ENCODE results near the gene CD300C.
A peak's percentile ranks its signal among the peaks of the same experiment; 100 is the strongest.

CD300C gene

GRCh38 chr17:74542727-74543383, 3.1 kb downstream of the CD300C start:
- Histone ChIP-seq H3K36me3 (ENCODE audit: control insufficient read depth, insufficient read depth, low read length) (no peaks in the 10 kb centered on the region), H3K9me3 (ENCODE audit: control insufficient read depth, insufficient read depth, low read length) (no peaks in the 10 kb centered on the region), H3K4me1 (ENCODE audit: control insufficient read depth, insufficient read depth, low read length) (no peaks in the 10 kb centered on the region), H3K9ac (ENCODE audit: low read depth, low read length) (no peak overlapping the region), H3K4me3 (ENCODE audit: low read depth, low read length) (no peak overlapping the region), H3K27me3 (ENCODE audit: control insufficient read depth, insufficient read depth, low read length) (no peaks in the 10 kb centered on the region)

GRCh38 chr17:74542166-74542565, 3.7 kb downstream of the CD300C start:
- Histone ChIP-seq H3K9ac (ENCODE audit: low read depth, low read length) (no peak overlapping the region), H3K4me3 (ENCODE audit: low read depth, low read length) (no peak overlapping the region), H3K27me3 (ENCODE audit: control insufficient read depth, insufficient read depth, low read length) (no peaks in the 10 kb centered on the region), H3K4me1 (ENCODE audit: control insufficient read depth, insufficient read depth, low read length) (no peaks in the 10 kb centered on the region), H3K9me3 (ENCODE audit: control insufficient read depth, insufficient read depth, low read length) (no peaks in the 10 kb centered on the region), H3K36me3 (ENCODE audit: control insufficient read depth, insufficient read depth, low read length) (no peaks in the 10 kb centered on the region)

- no peaks in the 10 kb centered on the region for H3K36me3 ChIP-seq (ENCODE audit: control insufficient read depth, insufficient read depth, low read length)
- H3K9ac ChIP-seq (ENCODE audit: low read depth, low read length), result no peak overlapping the region
- H3K9me3 ChIP-seq (ENCODE audit: control insufficient read depth, insufficient read depth, low read length), result no peaks in the 10 kb centered on the region
- no peaks in the 10 kb centered on the region for H3K4me1 ChIP-seq (ENCODE audit: control insufficient read depth, insufficient read depth, low read length)
- H3K27me3 ChIP-seq (ENCODE audit: control insufficient read depth, insufficient read depth, low read length), result no peaks in the 10 kb centered on the region
- H3K4me3 ChIP-seq (ENCODE audit: low read depth, low read length), result no peak overlapping the region
Measured at GRCh38 chr17:74541176-74542111, 4.5 kb downstream of the CD300C start.

- Histone ChIP-seq H3K27me3 (ENCODE audit: control insufficient read depth, insufficient read depth, low read length) (no peaks in the 10 kb centered on the region), H3K36me3 (ENCODE audit: control insufficient read depth, insufficient read depth, low read length) (no peaks in the 10 kb centered on the region), H3K9ac (ENCODE audit: low read depth, low read length) (no peak overlapping the region), H3K9me3 (ENCODE audit: control insufficient read depth, insufficient read depth, low read length) (no peaks in the 10 kb centered on the region), H3K4me3 (ENCODE audit: low read depth, low read length) (no peak overlapping the region), H3K4me1 (ENCODE audit: control insufficient read depth, insufficient read depth, low read length) (no peaks in the 10 kb centered on the region)
Measured at GRCh38 chr17:74539281-74539820, 6.6 kb downstream of the CD300C start.

GRCh38 chr17:74536890-74537289, 9.0 kb downstream of the CD300C start:
- no peak overlapping the region for H3K9ac ChIP-seq (ENCODE audit: low read depth, low read length)
- no peaks in the 10 kb centered on the region for H3K9me3 ChIP-seq (ENCODE audit: control insufficient read depth, insufficient read depth, low read length)
- peaks cover under 1% of the 10 kb centered on the region for H3K4me1 ChIP-seq (ENCODE audit: control insufficient read depth, insufficient read depth, low read length)
- no peak overlapping the region for H3K4me3 ChIP-seq (ENCODE audit: low read depth, low read length)
- H3K36me3 ChIP-seq (ENCODE audit: control insufficient read depth, insufficient read depth, low read length), result no peaks in the 10 kb centered on the region
- no peaks in the 10 kb centered on the region for H3K27me3 ChIP-seq (ENCODE audit: control insufficient read depth, insufficient read depth, low read length)

GRCh38 chr17:74532115-74532514, 13.8 kb downstream of the CD300C start:
- H3K9me3 ChIP-seq (ENCODE audit: control insufficient read depth, insufficient read depth, low read length), result no peaks in the 10 kb centered on the region
- H3K4me3 ChIP-seq (ENCODE audit: low read depth, low read length), result peak overlapping the region; percentile 33
- no peak overlapping the region for H3K9ac ChIP-seq (ENCODE audit: low read depth, low read length)
- no peaks in the 10 kb centered on the region for H3K36me3 ChIP-seq (ENCODE audit: control insufficient read depth, insufficient read depth, low read length)
- H3K4me1 ChIP-seq (ENCODE audit: control insufficient read depth, insufficient read depth, low read length), result peaks cover 4% of the 10 kb centered on the region
- H3K27me3 ChIP-seq (ENCODE audit: control insufficient read depth, insufficient read depth, low read length), result no peaks in the 10 kb centered on the region

GRCh38 chr17:74531231-74531761, 14.6 kb downstream of the CD300C start, which contains the start of gene CD300LB:
TSS of gene CD300LB (minus strand) at chr17:74531475. CDS start at chr17:74531350, 125 bp downstream.
- no peaks in the 10 kb centered on the region for H3K9me3 ChIP-seq (ENCODE audit: control insufficient read depth, insufficient read depth, low read length)
- H3K27me3 ChIP-seq (ENCODE audit: control insufficient read depth, insufficient read depth, low read length), result no peaks in the 10 kb centered on the region
- peak within 1 kb of the TSS; percentile 33 for H3K4me3 ChIP-seq (ENCODE audit: low read depth, low read length)

GRCh38 chr17:74530831-74531150, 15.1 kb downstream of the CD300C start:
- H3K9ac ChIP-seq (ENCODE audit: low read depth, low read length), result no peak overlapping the region
- H3K9me3 ChIP-seq (ENCODE audit: control insufficient read depth, insufficient read depth, low read length), result no peaks in the 10 kb centered on the region
- H3K4me3 ChIP-seq (ENCODE audit: low read depth, low read length), result no peak overlapping the region
- H3K27me3 ChIP-seq (ENCODE audit: control insufficient read depth, insufficient read depth, low read length), result no peaks in the 10 kb centered on the region
- H3K4me1 ChIP-seq (ENCODE audit: control insufficient read depth, insufficient read depth, low read length), result peaks cover 4% of the 10 kb centered on the region
- no peaks in the 10 kb centered on the region for H3K36me3 ChIP-seq (ENCODE audit: control insufficient read depth, insufficient read depth, low read length)

More at GRCh38 chr17:74531231-74531761, 14.6 kb downstream of the CD300C start, which contains the start of gene CD300LB:
- Histone ChIP-seq H3K36me3 (ENCODE audit: control insufficient read depth, insufficient read depth, low read length) (no peaks in the 10 kb centered on the region), H3K4me1 (ENCODE audit: control insufficient read depth, insufficient read depth, low read length) (peaks cover 4% of the 10 kb centered on the region), H3K9ac (ENCODE audit: low read depth, low read length) (no peak within 1 kb of the TSS)

GRCh38 chr17:74529243-74529642, 16.7 kb downstream of the CD300C start:
- H3K36me3 ChIP-seq (ENCODE audit: control insufficient read depth, insufficient read depth, low read length), result no peaks in the 10 kb centered on the region
- no peak overlapping the region for H3K9ac ChIP-seq (ENCODE audit: low read depth, low read length)
- H3K9me3 ChIP-seq (ENCODE audit: control insufficient read depth, insufficient read depth, low read length), result no peaks in the 10 kb centered on the region
- H3K27me3 ChIP-seq (ENCODE audit: control insufficient read depth, insufficient read depth, low read length), result no peaks in the 10 kb centered on the region
- peaks cover 4% of the 10 kb centered on the region for H3K4me1 ChIP-seq (ENCODE audit: control insufficient read depth, insufficient read depth, low read length)
- H3K4me3 ChIP-seq (ENCODE audit: low read depth, low read length), result no peak overlapping the region

GRCh38 chr17:74528491-74529199, 17.3 kb downstream of the CD300C start:
- no peaks in the 10 kb centered on the region for H3K9me3 ChIP-seq (ENCODE audit: control insufficient read depth, insufficient read depth, low read length)
- peaks cover 4% of the 10 kb centered on the region for H3K4me1 ChIP-seq (ENCODE audit: control insufficient read depth, insufficient read depth, low read length)
- H3K9ac ChIP-seq (ENCODE audit: low read depth, low read length), result no peak overlapping the region
- no peaks in the 10 kb centered on the region for H3K36me3 ChIP-seq (ENCODE audit: control insufficient read depth, insufficient read depth, low read length)
- H3K27me3 ChIP-seq (ENCODE audit: control insufficient read depth, insufficient read depth, low read length), result no peaks in the 10 kb centered on the region
- no peak overlapping the region for H3K4me3 ChIP-seq (ENCODE audit: low read depth, low read length)

GRCh38 chr17:74527756-74528155, 18.2 kb downstream of the CD300C start:
- no peak overlapping the region for H3K9ac ChIP-seq (ENCODE audit: low read depth, low read length)
- H3K27me3 ChIP-seq (ENCODE audit: control insufficient read depth, insufficient read depth, low read length), result no peaks in the 10 kb centered on the region
- H3K4me1 ChIP-seq (ENCODE audit: control insufficient read depth, insufficient read depth, low read length), result peaks cover 4% of the 10 kb centered on the region
- H3K4me3 ChIP-seq (ENCODE audit: low read depth, low read length), result no peak overlapping the region
- peaks cover 3% of the 10 kb centered on the region for H3K9me3 ChIP-seq (ENCODE audit: control insufficient read depth, insufficient read depth, low read length)
- no peaks in the 10 kb centered on the region for H3K36me3 ChIP-seq (ENCODE audit: control insufficient read depth, insufficient read depth, low read length)
